Muscle of leg (tissue), 11 donors: Measurements from ENCODE around the gene AP2B1. TPM values are rescaled to one million over a fixed set of nuclear protein-coding genes. Genes with fewer than 3 reads are reported as not detected.

Source experiments
- DNase-seq: peaks from one replicate; pipeline ENCODE4 v3.0.0; 2013
- H3K27ac ChIP-seq: one replicate; pipeline ENCODE4 v1.5.1; 2013; ENCODE audit warnings: mild to moderate bottlenecking, low read length, control low read depth
- H3K27me3 ChIP-seq: one replicate; pipeline ENCODE4 v1.6.1; 2013; ENCODE audit warnings: low read length; ENCODE audit not compliant: control insufficient read depth, insufficient read depth
- H3K36me3 ChIP-seq: one replicate; pipeline ENCODE4 v1.6.1; 2013; ENCODE audit warnings: low read length; ENCODE audit not compliant: control insufficient read depth, insufficient read depth
- H3K4me1 ChIP-seq: one replicate; pipeline ENCODE4 v1.6.1; 2013; ENCODE audit warnings: low read length; ENCODE audit not compliant: control insufficient read depth, insufficient read depth
- H3K4me3 ChIP-seq: one replicate; pipeline ENCODE4 v1.5.1; 2013; ENCODE audit warnings: low read length, control low read depth
- H3K9me3 ChIP-seq: replicated peaks from 2 replicates; pipeline ENCODE4 v1.6.1; 2013; ENCODE audit warnings: low read depth, low read length; ENCODE audit not compliant: control insufficient read depth
- WGBS: methylation state at CpG from one replicate; pipeline ENCODE4 v1.1.5; 2013; ENCODE audit warnings: missing lambda C conversion rate; ENCODE audit not compliant: insufficient coverage; 5-methylcytosine and 5-hydroxymethylcytosine counted together
- polyA plus RNA-seq, 8 donors: library from polyadenylated mRNA; unstranded; fragments of 120-200 nt; gene quantifications; one replicate each; pipeline versions ENCODE4 v1.2.1 to v1.2.3, GENCODE V29; 2013; ENCODE audit warnings: inconsistent platforms in 1 of 8, low replicate concordance in 1 of 8; ENCODE audit not compliant: insufficient read length in 8 of 8, insufficient read depth in 1 of 8
- total RNA-seq: library from RNA; stranded (reverse); fragments of 120-200 nt; gene quantifications from one replicate; pipeline ENCODE4 v1.2.4, GENCODE V29; 2013

AP2B1 gene
- total and polyA plus RNA-seq, 9 donors = 45.4 to 92.9 (median 75.4) TPM

GRCh38 chr17:35731917-35732805 is 145.0 kb downstream of the AP2B1 start:
- peaks cover 13% of the 10 kb centered on the region for H3K4me1 ChIP-seq
- H3K27ac ChIP-seq = no peak overlapping the region
- peak overlapping the region; percentile 37 for H3K4me3 ChIP-seq
- DNase-seq = no peak
- H3K9me3 ChIP-seq = no peaks in the 10 kb centered on the region
- H3K36me3 ChIP-seq = peaks cover 3% of the 10 kb centered on the region
- 2% methylated on average over 13 of the region's 47 CpGs for whole genome bisulfite sequencing
- no peaks in the 10 kb centered on the region for H3K27me3 ChIP-seq

GRCh38 chr17:35732806-35733136 is 145.6 kb downstream of the AP2B1 start:
- Histone ChIP-seq H3K36me3 (peaks cover 2% of the 10 kb centered on the region), H3K27me3 (no peaks in the 10 kb centered on the region), H3K9me3 (no peaks in the 10 kb centered on the region), H3K27ac (no peak overlapping the region), H3K4me1 (peaks cover 10% of the 10 kb centered on the region), H3K4me3 (no peak overlapping the region)
- no peak for DNase-seq
- WGBS = no CpG with 5 or more reads among the region's 1 CpG

DNA sequence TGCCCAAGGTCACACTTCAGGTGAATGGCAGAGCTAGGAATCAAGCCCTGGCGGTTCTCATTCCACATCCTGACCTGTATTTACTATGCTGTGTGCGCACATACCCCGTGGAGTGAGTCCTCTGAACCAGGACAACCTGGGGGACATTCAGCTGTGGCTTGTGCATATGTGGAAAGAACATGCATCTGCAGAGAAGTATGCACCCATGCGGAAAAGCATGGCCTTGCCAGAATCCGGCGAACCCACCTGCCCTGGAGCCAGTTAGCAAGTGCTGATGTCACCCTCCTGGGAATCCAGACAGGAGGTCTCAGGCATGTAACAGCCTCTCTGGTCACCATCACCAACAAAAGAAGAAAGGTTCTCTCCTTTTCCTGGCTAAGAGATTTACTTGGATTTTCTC is 146.2 kb downstream of the AP2B1 start:
- peaks cover 10% of the 10 kb centered on the region for H3K4me1 ChIP-seq
- no peaks in the 10 kb centered on the region for H3K9me3 ChIP-seq
- WGBS = 100% methylated on average over 3 of the region's 6 CpGs
- DNase-seq = no peak
- H3K4me3 ChIP-seq = no peak overlapping the region
- no peaks in the 10 kb centered on the region for H3K27me3 ChIP-seq
- no peak overlapping the region for H3K27ac ChIP-seq
- H3K36me3 ChIP-seq = peaks cover 2% of the 10 kb centered on the region

- DNase-seq = no peak
- no peaks in the 10 kb centered on the region for H3K36me3 ChIP-seq
- H3K27me3 ChIP-seq = no peaks in the 10 kb centered on the region
- no peak overlapping the region for H3K4me3 ChIP-seq
- no peaks in the 10 kb centered on the region for H3K9me3 ChIP-seq
- 90% methylated on average over 6 of the region's 7 CpGs for WGBS
- H3K4me1 ChIP-seq = peaks cover 10% of the 10 kb centered on the region
- no peak overlapping the region for H3K27ac ChIP-seq
Observed at GRCh38 chr17:35734396-35734795, 147.3 kb downstream of the AP2B1 start.

DNA sequence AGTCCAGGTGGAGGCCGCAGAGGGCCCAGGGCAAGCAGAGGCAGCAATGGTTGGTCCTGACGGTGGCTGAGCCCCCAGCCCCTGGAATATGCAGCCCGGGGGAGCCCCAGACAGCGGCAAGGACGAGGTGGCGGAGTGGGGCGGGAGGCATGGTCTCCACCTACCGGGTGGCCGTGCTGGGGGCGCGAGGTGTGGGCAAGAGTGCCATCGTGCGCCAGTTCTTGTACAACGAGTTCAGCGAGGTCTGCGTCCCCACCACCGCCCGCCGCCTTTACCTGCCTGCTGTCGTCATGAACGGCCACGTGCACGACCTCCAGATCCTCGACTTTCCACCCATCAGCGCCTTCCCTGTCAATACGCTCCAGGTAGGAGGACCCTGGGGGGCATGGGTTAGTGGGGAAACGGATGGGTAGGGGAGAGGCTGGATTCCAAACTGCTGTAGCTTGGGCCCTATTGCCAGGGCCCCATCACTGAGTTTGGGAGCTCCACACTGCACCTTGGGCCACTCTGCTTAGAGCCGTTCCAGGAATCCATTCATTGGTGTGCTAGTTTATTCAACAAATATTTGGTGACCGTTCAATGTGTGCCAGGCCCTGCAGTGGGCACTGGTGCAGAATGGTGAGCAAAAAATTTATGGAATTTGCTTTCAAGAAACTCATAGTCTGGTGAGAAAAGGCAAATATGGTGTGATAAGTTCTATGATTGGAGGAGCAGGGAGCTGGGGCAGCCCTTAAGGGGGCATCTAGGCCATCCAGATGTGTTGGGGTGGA is 148.1 kb downstream of the AP2B1 start:
- no peaks in the 10 kb centered on the region for H3K36me3 ChIP-seq
- H3K4me1 ChIP-seq = peaks cover 10% of the 10 kb centered on the region
- 88% methylated on average over 28 of the region's 29 CpGs for WGBS
- no peak for DNase-seq
- no peaks in the 10 kb centered on the region for H3K9me3 ChIP-seq
- peaks cover 4% of the 10 kb centered on the region for H3K27me3 ChIP-seq
- H3K27ac ChIP-seq = no peak overlapping the region
- no peak overlapping the region for H3K4me3 ChIP-seq

GRCh38 chr17:35736236-35736635 is 149.1 kb downstream of the AP2B1 start:
- Histone ChIP-seq H3K36me3 (no peaks in the 10 kb centered on the region), H3K27me3 (peaks cover 13% of the 10 kb centered on the region), H3K4me3 (no peak overlapping the region), H3K9me3 (no peaks in the 10 kb centered on the region), H3K4me1 (peaks cover 6% of the 10 kb centered on the region), H3K27ac (no peak overlapping the region)
- DNase-seq = no peak
- 88% methylated on average over 4 of the region's 5 CpGs for WGBS

DNA sequence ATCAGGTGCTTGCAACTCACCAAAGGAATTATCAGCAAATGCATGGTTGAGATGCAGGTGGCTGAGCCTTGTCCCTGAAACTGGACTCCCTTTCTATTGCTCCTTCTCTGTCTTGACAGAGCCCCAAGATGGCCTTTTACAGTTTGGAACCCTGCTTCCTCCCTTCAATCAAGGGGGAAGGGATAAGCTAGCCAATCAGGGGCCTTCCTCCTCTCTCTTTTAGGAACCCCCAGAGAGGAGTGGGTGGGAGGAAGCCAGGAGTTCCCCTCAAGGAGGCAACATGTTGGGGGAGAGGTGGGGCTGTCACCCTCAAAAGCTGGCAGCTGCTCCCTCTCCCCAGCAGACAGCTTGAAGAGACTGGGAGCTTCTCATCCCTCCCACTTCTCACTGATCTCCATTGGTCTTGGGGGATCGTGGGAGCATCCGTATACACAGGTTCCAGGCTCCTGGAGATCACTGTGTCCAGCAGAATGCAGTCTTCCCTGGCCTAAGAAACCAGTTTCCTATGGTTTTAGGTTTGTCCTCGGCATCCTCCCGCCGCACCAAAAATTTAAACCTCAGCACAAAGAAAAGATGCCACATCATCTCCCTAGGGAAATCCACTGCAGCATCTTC is 151.5 kb downstream of the AP2B1 start:
- Histone ChIP-seq H3K4me3 (no peak overlapping the region), H3K27me3 (peaks cover 37% of the 10 kb centered on the region), H3K9me3 (no peaks in the 10 kb centered on the region), H3K36me3 (no peaks in the 10 kb centered on the region), H3K27ac (no peak overlapping the region), H3K4me1 (peaks cover 8% of the 10 kb centered on the region)
- no peak for DNase-seq
- 74% methylated on average over 3 of the region's 5 CpGs for WGBS

DNA sequence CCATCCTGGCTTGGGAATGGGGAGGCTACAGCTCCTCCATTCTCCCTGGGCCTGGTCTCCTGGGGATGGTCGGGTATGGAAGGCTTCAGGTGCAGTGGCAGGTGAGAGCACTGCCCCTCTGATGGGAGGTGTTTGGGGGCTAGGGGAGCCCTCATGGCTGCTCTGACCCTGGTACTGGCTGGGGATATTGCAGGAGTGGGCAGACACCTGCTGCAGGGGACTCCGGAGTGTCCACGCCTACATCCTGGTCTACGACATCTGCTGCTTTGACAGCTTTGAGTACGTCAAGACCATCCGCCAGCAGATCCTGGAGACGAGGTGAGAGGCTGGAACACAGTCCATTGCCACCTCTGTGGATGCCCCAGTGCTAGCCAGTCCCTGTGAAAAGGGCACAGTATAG is 153.1 kb downstream of the AP2B1 start:
- WGBS = 84% methylated on average over 4 of the region's 7 CpGs
- Histone ChIP-seq H3K9me3 (no peaks in the 10 kb centered on the region), H3K27ac (no peak overlapping the region), H3K27me3 (peaks cover 41% of the 10 kb centered on the region), H3K4me3 (no peak overlapping the region), H3K36me3 (no peaks in the 10 kb centered on the region), H3K4me1 (peaks cover 8% of the 10 kb centered on the region)
- no peak for DNase-seq

DNA sequence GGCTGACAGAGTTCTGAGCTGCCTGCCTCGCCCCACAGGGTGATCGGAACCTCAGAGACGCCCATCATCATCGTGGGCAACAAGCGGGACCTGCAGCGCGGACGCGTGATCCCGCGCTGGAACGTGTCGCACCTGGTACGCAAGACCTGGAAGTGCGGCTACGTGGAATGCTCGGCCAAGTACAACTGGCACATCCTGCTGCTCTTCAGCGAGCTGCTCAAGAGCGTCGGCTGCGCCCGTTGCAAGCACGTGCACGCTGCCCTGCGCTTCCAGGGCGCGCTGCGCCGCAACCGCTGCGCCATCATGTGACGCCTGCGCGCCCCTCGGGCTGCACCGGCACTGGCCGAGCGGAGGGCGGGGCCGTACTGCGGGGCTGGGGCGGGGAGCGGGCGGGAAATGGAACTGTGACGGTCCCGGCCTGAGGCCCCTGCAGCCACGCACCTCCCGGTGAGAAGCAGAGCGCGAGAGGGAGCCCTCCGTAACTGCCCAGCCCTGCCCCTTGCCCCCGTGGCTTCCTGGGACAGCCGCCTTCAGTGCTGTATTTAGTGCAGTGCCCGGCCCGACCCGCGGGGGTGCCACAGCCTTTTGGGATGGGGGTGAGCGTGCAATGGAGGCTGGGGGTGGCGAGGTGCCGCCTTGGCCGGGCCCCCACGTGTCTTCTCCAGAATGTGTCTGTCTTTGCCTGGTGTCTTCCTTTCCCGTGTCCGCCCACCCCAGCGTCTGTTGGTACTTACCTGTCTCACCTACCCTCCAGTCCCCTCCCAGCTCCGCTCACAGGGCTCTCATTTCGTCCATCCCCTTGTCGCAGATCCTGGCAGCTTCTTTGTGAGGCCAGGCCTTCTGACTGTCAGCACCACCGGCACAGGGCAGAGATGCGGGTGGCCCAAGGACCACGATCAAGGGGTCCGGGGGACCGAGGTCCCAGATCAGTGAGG is 154.1 kb downstream of the AP2B1 start:
- Histone ChIP-seq H3K4me3 (no peak overlapping the region), H3K4me1 (peaks cover 8% of the 10 kb centered on the region), H3K36me3 (no peaks in the 10 kb centered on the region), H3K27ac (no peak overlapping the region), H3K9me3 (no peaks in the 10 kb centered on the region), H3K27me3 (peaks cover 43% of the 10 kb centered on the region)
- DNase-seq = no peak
- WGBS = 17% methylated on average over 56 of the region's 73 CpGs
